H1 (cell line): ENCODE results near the gene GSDMA. TPM values are rescaled to one million over a fixed set of nuclear protein-coding genes. Genes with fewer than 3 reads are reported as not detected.

Experiments
- BCL11A ChIP-seq, 2 experiments: IDR thresholded peaks; one replicate each; pipeline ENCODE4 v1.6.1; 2011; ENCODE audit warnings: low read depth in 2 of 2, low read length in 2 of 2, mild to moderate bottlenecking in 2 of 2
- polyA plus RNA-seq, 7 experiments: library from polyadenylated mRNA; depleted of rRNA in 3 of 7; stranded (reverse) in 5 of 7; unstranded in 2 of 7; fragments of >200 nt in 5 of 7; fragments of 200-250 nt in 2 of 7; gene quantifications; 1 replicate in 5 of 7; 2 replicates in 1 of 7; 4 replicates in 1 of 7; pipeline versions ENCODE4 v1.2.1 to v1.2.3, GENCODE V29; 2011 to 2013; ENCODE audit warnings: missing spikeins in 2 of 7, mixed read lengths in 2 of 7
- total RNA-seq: library from RNA; stranded (reverse); fragmentation: NEBNext Ultra II Directional; extraction: Animal tissue kit (Norgen Biotek cat#: 25700); gene quantifications from 2 replicates; pipeline ENCODE4 v1.2.1, GENCODE V29; 2021

GSDMA gene
- total and polyA plus RNA-seq, 2 of the 8 experiments (the other 6 are each of a cell fraction or from before 2014, with no cell fraction given), result 0.03 TPM; not detected in 1

DNA sequence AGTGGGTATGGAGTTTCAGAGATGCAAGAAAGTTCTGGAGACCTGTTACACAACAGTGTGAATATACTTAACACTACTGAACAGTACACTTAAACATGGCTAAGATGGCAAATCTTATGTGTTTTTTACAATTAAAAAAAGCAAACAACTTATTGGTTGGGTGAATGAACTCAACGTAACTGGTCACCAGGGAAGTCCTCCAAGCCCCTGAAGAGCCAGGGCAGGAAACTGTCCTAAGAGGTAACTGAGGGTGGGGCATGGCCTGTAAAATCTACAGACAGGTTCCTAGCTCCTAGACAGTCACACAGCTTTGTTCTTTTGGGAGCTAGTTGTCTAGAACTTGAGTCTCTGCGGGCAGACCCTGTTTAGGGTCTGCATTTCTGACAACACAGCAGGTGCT lies 62.8 kb downstream of the GSDMA start (continued):
- no peak for TF ChIP-seq BCL11A (IDR thresholded peaks at IDR 0.05; ENCODE audit: low read depth in 2 of 2, low read length in 2 of 2)
